Activated CD8-positive, alpha-beta memory T cell treated with anti-CD3 and anti-CD28 coated beads for 48 hours (primary cell): ENCODE data around the gene THBS2.

Source experiments
- DNase-seq, 3 experiments: peaks; one replicate each; pipeline ENCODE4 v3.0.0-alpha.2; 2020; ENCODE audit warnings: low read depth in 2 of 3, low spot score in 2 of 3

THBS2 gene

GRCh38 chr6:169167581-169168301 is 85.9 kb downstream of the THBS2 start:
- no peak for DNase-seq

- no peak for DNase-seq
Measured at GRCh38 chr6:169166896-169167580, 86.6 kb downstream of the THBS2 start.
